ENCODE results near the gene CCN2. TPM values are rescaled to one million over a fixed set of nuclear protein-coding genes. Genes with fewer than 3 reads are reported as not detected.

The CCN2 gene
- total RNA-seq, 3 donors from 2014 or later (not counting 1 experiment from before 2014, with no cell fraction given): not detected

- Histone ChIP-seq H3K9me3 (ENCODE audit: control insufficient read depth, insufficient read depth, low read length) (no peaks in the 10 kb centered on the region), H3K4me1 (ENCODE audit: control insufficient read depth, insufficient read depth, low read length) (no peaks in the 10 kb centered on the region), H3K27me3 (ENCODE audit: control insufficient read depth, insufficient read depth, low read length) (no peaks in the 10 kb centered on the region), H3K4me3 (ENCODE audit: low read length) (no peak overlapping the region), H3K36me3 (ENCODE audit: control insufficient read depth, insufficient read depth, low read length) (no peaks in the 10 kb centered on the region), H3K27ac (ENCODE audit: low read length) (no peak overlapping the region)
- no peaks in the 10 kb centered on the region for H3K4me1 Mint-ChIP-seq
- peaks cover 8 to 28% of the 10 kb centered on the region in 2 donors for H3K27me3 Mint-ChIP-seq (ENCODE audit: low read depth in 2 of 2)
- H3K27ac Mint-ChIP-seq: no peak overlapping the region
- intact Hi-C loops (cut with micrococcal nuclease): no loop called here
- DNase-seq (no peak), ATAC-seq (no peak)
- H3K4me3 Mint-ChIP-seq: no peak overlapping the region
- H3K36me3 Mint-ChIP-seq: no peaks in the 10 kb centered on the region
- H3K9me3 Mint-ChIP-seq: no peaks in the 10 kb centered on the region
- 85% methylated on average over 3 of the region's 4 CpGs for WGBS (ENCODE audit: insufficient coverage)
- no peak for TF ChIP-seq CTCF (IDR thresholded peaks at IDR 0.05)
These were observed 15.0 kb downstream of the CCN2 start for GRCh38 chr6:131936156-131936555.

- TF ChIP-seq CTCF (IDR thresholded peaks at IDR 0.05): no peak
- H3K4me1 ChIP-seq (ENCODE audit: control insufficient read depth, insufficient read depth, low read length): no peaks in the 10 kb centered on the region
- H3K36me3 ChIP-seq (ENCODE audit: control insufficient read depth, insufficient read depth, low read length): no peaks in the 10 kb centered on the region
- DNase-seq (no peak), ATAC-seq (no peak)
- no peak overlapping the region for H3K27ac ChIP-seq (ENCODE audit: low read length)
- no peak overlapping the region for H3K4me3 Mint-ChIP-seq
- WGBS (ENCODE audit: insufficient coverage): 83% methylated on average over 2 of the region's 2 CpGs
- intact Hi-C loops (cut with micrococcal nuclease): no loop called here
- no peaks in the 10 kb centered on the region for H3K9me3 Mint-ChIP-seq
- no peaks in the 10 kb centered on the region for H3K27me3 ChIP-seq (ENCODE audit: control insufficient read depth, insufficient read depth, low read length)
- no peaks in the 10 kb centered on the region for H3K36me3 Mint-ChIP-seq
- no peak overlapping the region for H3K4me3 ChIP-seq (ENCODE audit: low read length)
- H3K27ac Mint-ChIP-seq: no peak overlapping the region
- no peaks in the 10 kb centered on the region for H3K4me1 Mint-ChIP-seq
- no peaks in the 10 kb centered on the region for H3K9me3 ChIP-seq (ENCODE audit: control insufficient read depth, insufficient read depth, low read length)
- peaks cover 8 to 24% of the 10 kb centered on the region in 2 donors for H3K27me3 Mint-ChIP-seq (ENCODE audit: low read depth in 2 of 2)
These were observed 20.0 kb downstream of the CCN2 start for GRCh38 chr6:131931063-131931750.

GRCh38 chr6:131929976-131930375 is 21.2 kb downstream of the CCN2 start:
- ATAC-seq: no peak
- TF ChIP-seq CTCF (IDR thresholded peaks at IDR 0.05): no peak
- Histone ChIP-seq H3K4me3 (ENCODE audit: low read length) (no peak overlapping the region), H3K27ac (ENCODE audit: low read length) (no peak overlapping the region), H3K4me1 (ENCODE audit: control insufficient read depth, insufficient read depth, low read length) (no peaks in the 10 kb centered on the region), H3K36me3 (ENCODE audit: control insufficient read depth, insufficient read depth, low read length) (no peaks in the 10 kb centered on the region), H3K27me3 (ENCODE audit: control insufficient read depth, insufficient read depth, low read length) (no peaks in the 10 kb centered on the region), H3K9me3 (ENCODE audit: control insufficient read depth, insufficient read depth, low read length) (no peaks in the 10 kb centered on the region)
- no peak overlapping the region for H3K4me3 Mint-ChIP-seq
- DNase-seq: no peak
- intact Hi-C loops (cut with micrococcal nuclease): no loop called here
- WGBS (ENCODE audit: insufficient coverage): no CpG with 5 or more reads among the region's 1 CpG
- H3K9me3 Mint-ChIP-seq: no peaks in the 10 kb centered on the region
- no peaks in the 10 kb centered on the region for H3K4me1 Mint-ChIP-seq
- no peak overlapping the region for H3K27ac Mint-ChIP-seq
- peaks cover 8 to 27% of the 10 kb centered on the region in 2 donors for H3K27me3 Mint-ChIP-seq (ENCODE audit: low read depth in 2 of 2)
- no peaks in the 10 kb centered on the region for H3K36me3 Mint-ChIP-seq

GRCh38 chr6:131929264-131929663 is 21.9 kb downstream of the CCN2 start:
- intact Hi-C loops (cut with micrococcal nuclease): no loop called here
- H3K27ac Mint-ChIP-seq: no peak overlapping the region
- WGBS (ENCODE audit: insufficient coverage): 49% methylated on average over 2 of the region's 2 CpGs
- Histone ChIP-seq H3K9me3 (ENCODE audit: control insufficient read depth, insufficient read depth, low read length) (no peaks in the 10 kb centered on the region), H3K36me3 (ENCODE audit: control insufficient read depth, insufficient read depth, low read length) (no peaks in the 10 kb centered on the region), H3K4me1 (ENCODE audit: control insufficient read depth, insufficient read depth, low read length) (no peaks in the 10 kb centered on the region), H3K4me3 (ENCODE audit: low read length) (no peak overlapping the region), H3K27me3 (ENCODE audit: control insufficient read depth, insufficient read depth, low read length) (no peaks in the 10 kb centered on the region), H3K27ac (ENCODE audit: low read length) (no peak overlapping the region)
- H3K36me3 Mint-ChIP-seq: no peaks in the 10 kb centered on the region
- H3K4me1 Mint-ChIP-seq: no peaks in the 10 kb centered on the region
- ATAC-seq: no peak
- TF ChIP-seq CTCF (IDR thresholded peaks at IDR 0.05): no peak
- no peak overlapping the region for H3K4me3 Mint-ChIP-seq
- DNase-seq: no peak
- H3K9me3 Mint-ChIP-seq: no peaks in the 10 kb centered on the region
- H3K27me3 Mint-ChIP-seq (ENCODE audit: low read depth in 2 of 2): peaks cover 3 to 29% of the 10 kb centered on the region in 2 donors

Data from natural killer cell (primary cell).